ENCODE measurements around the gene WDR74.
"Not testable (repeated sequence)": the region's sequence is repeated elsewhere in the genome, so short reads cannot be mapped to it uniquely, and the experiment has no call there.

WDR74 gene

DNA sequence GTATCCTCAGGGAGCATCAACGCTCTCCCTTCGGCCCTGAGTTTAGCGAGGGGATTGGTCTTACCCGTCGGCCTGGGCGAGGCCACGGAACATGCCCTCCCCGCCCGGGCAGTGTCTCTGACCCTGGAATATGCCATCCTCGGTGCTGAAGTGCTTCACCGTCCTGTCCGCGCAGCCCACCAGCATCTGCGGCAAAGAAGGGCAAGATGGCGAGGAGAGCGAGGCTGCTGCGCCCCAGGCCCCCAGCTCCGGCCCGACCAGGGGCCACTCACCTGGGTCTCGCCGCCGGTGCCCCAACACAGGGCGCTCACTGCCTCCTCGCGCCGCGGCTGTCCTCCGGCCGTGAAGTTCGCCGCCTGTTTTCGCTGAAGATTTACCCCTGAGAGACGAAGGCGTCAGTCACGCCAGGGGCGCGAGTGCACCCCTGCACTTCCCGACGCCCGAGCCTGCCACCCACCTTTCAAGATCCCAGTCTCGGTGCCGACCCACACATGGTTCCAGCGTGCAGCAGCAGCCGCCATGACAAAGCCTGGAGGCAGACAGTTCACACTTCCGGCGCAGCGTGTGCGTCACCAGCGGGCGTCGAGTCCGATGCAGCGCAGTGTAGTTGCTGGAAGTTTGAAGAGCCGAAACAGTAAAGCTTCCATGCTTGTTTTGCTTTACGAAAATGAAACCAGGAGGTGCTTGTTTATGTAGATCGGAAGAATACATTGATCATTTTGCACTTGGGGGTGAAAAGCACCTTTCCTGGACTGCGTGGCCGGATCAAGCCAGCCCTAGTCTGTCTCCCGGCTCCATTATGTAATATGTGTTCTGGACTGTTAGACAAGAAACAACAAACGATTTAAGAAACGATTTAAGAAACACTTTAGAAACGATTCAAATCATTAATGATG is at the start of gene WDR74:
Gene WDR74 (minus strand): TSS at position 541 of the 896 bp plus-strand sequence. CDS start 20 bp downstream, at position 521.
- peak; percentile 95 for DNase-seq

- no peak for DNase-seq
Measured at GRCh38 chr11:62889126-62889483, 49.7 kb upstream of the WDR74 start.

- no peak for DNase-seq
Measured at GRCh38 chr11:62888406-62888805, 49.0 kb upstream of the WDR74 start.

- no peak for DNase-seq
Measured at GRCh38 chr11:62885137-62885750, 45.9 kb upstream of the WDR74 start.

DNA sequence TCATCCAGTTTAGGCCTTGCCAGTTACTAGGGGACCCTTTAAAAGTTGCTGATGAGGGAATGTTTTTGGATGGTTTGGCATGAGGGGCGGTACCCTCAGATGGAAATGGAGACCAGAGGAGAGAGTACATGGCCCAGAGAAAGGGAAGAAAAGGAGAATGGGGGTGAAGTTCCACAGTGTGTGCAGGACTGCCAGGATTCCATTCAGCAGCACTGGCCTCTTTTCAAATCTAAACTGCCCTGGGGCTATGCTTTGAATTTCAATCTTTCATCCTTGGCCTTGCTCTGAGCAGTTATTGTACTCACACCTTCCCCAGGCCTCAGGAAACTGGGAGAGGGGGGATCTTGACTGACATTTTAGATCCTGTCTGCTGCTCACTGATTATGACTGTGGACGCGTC is 44.3 kb upstream of the WDR74 start:
- no peak for DNase-seq

GRCh38 chr11:62882788-62883501 is 43.6 kb upstream of the WDR74 start:
- peak; percentile 17 for DNase-seq

DNA sequence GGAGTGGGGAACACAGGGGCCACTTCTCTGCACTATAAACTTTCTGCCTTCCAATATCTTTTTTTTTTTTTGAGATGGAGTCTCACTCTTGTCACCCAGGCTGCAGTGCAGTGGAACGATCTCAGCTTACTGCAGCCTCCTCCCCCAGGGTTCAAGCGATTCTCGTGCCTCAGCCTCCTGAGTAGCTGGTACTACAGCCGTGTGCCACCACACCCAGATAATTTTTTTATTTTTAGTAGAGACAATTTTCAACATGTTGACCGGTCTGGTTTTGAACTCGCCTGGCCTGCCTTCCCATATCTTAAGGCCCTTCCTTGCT is 43.0 kb upstream of the WDR74 start:
- DNase-seq: no peak

GRCh38 chr11:62881579-62882430 is 42.4 kb upstream of the WDR74 start:
- DNase-seq: peak; percentile 92

GRCh38 chr11:62880803-62881578 is 41.6 kb upstream of the WDR74 start, which contains the start of gene SLC3A2:
Gene SLC3A2, plus strand, starts transcription at chr11:62880896. Its CDS starts 128 bp downstream, at chr11:62881024.
- peak; percentile 85 for DNase-seq

GRCh38 chr11:62880231-62880802 is 40.9 kb upstream of the WDR74 start:
- no peak for DNase-seq

- no peak for DNase-seq
Measured at GRCh38 chr11:62879235-62879978, 40.0 kb upstream of the WDR74 start.

GRCh38 chr11:62876712-62877111 is 37.3 kb upstream of the WDR74 start:
- no peak for DNase-seq

DNA sequence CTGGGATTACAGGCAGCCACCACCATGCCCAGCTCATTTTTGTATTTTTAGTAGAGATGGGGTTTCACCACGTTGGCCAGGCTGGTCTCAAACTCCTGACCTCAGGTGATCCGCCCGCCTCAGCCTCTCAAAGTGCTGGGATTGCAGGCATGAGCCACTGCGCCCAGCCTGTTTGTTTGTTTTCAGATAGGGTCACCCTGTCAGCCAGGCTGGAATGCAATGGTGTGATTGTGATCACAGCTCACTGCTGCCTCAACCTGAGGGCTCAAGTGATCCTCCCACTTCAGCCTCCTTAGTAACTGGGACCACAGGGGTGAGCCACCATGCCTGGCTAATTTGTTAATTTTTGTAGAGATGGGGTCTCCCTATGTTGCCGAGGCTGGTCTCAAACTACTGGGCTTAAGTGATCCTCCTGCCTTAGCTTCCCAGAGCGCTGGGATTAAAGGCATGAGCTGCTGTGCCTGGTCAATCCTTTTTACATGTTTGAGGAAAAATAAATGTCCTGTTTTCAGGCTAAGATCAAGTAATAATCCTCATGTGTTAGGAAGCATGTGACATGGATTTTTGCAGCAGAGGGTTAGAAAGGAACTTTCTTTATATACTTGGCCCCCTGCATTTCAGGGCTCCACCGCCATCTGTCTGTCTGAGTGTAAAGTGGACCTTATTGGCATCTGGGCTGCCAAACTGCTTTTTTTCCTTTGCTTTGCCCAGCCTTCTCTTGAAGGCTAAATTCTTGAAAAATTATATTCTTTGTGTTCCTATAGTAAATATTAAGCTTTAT is 36.5 kb upstream of the WDR74 start:
- DNase-seq: no peak

- DNase-seq: no peak
Measured at GRCh38 chr11:62874851-62875250, 35.5 kb upstream of the WDR74 start.

DNA sequence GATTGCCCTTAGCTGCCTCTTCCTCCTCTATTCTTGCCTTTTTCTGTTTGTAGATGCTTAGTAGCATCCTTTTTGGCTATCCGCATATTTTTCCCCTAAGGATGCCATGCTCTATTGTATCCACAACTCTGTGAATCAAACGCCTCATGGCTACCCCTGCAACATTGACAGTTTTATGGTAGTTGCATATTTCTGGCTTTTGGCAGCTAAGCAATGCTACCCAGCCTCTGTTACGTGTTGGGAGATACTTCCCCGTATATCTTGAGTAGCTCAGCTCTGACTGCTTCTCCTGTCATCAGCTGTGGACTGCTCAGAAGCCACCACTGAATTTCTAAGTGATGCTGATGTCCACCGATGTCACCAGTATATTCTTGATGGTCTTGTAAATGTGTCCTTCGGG is 26.2 kb upstream of the WDR74 start:
- DNase-seq: no peak

DNA sequence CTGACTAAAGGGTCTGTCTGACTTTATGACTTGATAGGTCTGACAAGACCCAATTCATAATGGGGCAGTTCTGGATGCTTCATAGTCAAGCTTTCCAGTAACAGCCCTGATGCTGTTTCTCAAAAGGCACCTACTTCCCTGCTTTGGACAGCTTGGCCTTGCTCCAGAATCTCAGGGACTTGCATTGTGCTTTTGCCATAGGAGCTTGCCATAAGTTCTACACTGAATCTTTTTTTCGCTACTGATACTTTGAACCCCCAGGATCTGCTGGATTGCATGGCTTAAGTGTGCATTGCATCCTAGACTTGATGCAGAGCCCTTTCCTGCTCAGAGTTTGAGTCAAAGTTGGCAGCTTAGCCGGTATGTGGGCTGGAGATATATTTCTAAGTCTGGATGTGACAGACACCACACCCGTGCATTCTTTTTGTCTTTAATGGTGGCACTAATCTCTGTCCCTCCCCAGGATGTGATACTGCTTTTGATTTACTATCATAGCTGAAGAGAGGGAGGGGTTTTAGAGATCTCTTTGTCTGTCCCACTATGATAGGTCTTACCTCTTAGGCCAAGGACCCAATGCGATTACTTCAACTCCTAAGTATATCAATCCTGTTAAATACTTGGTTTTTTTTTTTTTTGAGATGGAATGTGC is 24.4 kb upstream of the WDR74 start:
- no peak for DNase-seq

- DNase-seq: not testable (repeated sequence)
Measured at GRCh38 chr11:62861564-62862192, 22.3 kb upstream of the WDR74 start.

DNA sequence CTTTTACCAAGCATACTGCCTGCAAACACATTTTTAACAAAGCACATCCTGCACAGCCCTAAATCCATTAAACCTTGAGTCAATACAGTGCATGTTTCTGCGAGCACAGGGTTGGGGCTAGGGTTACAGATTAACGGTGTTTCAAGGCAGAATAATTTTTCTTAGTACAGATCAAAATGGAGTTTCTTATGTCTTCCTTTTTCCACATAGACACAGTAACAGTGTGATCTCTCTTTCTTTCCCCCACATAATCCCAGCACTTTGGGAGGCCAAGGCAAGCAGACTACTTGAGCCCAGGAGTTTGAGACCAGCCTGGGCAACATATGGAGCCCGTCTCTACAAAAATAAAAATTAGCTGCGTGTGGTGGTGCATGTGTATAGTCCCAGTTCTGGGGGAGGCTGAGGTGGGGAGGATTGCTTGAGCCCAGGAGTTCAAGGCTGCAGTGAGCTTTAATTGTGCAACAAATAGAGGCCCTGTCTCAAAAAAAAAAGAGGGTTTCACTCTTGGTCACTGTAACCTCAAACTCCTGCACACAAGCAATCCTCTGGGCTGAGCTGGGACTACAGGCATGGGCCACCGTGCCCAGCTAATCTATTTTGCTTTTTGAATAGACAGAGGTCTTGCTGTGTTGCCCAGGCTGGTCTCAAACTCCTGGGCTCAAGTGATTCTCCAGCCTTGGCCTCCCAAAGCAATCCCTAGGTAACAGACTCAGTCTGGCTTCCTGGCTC is 21.6 kb upstream of the WDR74 start:
- no peak for DNase-seq

Measured in CD4-positive, alpha-beta T cell treated with Interleukin-17A for 1 hour (primary cell).